GM19238 (cell line): Measurements from ENCODE around the gene PDGFC.

Experiments
- DNase-seq: peaks from one replicate; pipeline ENCODE4 v3.0.0; 2011; ENCODE audit warnings: low spot score; ENCODE audit not compliant: insufficient read length

PDGFC gene

DNA sequence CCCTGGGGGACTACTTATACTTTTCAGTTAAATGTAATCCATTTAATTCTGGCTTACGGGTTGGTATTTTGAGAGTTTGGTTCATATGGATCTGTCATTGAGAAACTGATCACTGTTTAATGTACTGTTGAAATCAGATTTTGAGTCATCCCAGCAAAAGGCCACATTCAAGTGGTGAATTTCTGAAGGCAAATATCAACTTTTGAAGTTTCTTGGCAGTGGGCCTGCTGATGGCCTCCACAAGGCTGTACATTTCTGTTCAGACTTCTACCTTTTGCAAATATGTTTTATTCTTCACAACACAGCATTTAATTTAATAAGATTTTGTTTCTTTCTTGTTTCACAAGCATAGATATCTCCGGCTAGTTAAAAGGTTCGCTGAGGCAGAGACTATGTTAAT is 138.7 kb downstream of the PDGFC start:
- no peak for DNase-seq

DNA sequence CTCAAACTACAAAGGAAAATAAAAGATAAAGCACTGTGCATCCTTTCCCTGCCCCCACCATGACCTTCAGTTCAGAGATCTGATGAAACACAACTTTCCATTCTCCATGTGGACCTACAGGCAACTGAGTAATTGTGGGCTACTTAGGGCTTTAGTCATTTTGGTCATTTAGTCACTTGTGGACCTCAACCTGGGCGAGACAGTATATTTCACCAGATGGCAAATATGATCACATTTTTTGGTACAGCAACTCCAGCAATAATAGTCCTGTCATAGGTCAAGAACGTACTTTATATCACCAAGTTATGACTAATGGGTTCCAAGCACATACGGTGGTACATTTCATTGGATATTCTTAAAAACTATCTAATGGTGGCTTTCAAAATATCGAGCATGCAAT is 141.2 kb downstream of the PDGFC start:
- DNase-seq, result no peak

DNA sequence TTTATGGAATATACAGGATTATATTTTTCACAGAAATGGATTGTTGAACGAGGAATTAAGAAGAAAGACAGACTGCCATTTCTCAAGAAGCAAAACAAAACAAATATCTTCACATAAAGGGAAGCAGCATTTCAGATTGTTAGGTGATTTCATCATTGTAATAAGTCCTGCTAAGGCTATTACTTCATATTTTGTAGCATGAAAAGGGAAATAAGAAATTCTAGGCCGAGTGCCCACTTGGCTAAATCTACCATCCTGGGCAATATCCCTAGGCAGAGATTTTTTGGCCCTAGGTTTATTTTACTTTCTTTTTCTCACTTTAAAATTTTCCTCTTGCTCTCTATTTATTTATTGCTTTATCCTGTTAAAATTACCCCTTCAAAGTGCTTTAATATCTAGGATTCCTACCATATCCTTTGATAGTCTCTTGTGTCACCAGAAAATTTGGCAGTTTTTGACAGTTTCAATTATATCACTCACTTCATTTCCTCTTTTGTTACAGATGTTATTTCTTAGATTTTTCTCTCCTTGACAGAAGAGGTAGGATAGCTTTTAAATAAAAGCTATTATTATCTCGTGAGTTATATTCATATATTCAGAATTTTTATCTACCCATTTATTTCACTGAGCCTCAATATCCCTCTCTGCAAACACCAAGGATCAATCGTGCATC is 142.3 kb downstream of the PDGFC start:
- DNase-seq, result no peak

DNA sequence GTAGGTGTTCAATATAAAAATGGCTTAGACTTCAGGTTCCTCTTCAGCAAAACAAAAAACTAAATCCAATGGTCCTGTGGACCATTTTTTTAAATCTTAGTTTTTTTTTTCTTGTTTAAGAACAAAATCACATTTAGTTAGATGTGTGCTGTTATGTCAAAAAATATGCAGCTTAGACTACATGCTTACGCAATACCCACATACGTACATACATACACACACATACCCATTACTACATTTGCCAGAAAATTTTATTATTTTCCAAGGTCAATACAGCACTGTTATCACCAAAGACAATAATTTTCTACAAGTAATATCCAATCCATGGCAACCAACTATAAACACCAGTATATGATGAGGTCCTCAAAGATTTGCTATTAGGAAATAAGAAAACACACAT is 144.1 kb downstream of the PDGFC start:
- DNase-seq, result no peak

DNA sequence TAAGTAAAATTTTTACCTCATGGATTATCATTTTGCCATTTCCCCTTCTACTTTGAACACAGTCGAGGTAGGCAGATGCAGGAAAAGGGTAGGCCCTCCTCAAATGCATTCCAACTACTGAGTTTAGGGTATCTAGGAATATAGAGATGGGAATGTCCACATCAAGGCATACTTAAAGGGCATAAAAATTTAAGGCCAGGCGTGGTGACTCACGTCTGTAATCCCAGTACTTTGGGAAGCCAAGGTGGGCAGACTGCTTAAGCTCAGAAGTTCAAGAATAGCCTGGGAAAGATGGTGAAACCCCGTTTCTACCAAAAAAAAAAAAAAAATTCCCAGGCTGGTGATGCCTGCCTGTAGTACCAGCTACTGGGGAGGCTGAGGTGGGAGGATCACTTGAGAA is 146.5 kb downstream of the PDGFC start:
- no peak for DNase-seq

DNA sequence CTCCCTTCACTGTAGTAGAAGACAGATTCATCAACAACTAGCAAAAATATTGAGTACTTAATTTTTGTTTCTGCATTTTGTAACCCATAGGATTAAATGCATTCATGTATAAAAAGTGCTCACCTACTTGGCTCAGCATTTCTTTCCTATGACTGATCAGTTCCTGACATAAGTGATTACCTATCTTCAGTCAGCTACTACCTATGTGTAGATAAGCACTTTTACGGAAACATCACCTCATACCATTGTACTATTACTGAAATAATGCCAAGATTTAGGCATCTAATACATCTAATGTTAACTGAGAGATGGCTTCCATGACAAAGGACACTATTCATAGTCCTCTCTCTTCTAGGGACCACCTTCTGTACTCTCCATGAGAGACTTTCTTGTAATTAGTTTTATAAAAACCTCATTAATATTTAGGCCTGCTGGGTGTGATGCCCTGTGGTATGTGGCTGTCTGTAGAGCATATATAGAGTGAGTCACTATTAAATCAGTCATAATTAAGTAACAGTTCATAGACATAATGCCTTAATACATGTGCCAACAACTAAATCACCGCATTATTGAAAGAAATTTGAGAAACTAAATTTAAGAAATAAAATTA is 147.0 kb downstream of the PDGFC start:
- no peak for DNase-seq

DNA sequence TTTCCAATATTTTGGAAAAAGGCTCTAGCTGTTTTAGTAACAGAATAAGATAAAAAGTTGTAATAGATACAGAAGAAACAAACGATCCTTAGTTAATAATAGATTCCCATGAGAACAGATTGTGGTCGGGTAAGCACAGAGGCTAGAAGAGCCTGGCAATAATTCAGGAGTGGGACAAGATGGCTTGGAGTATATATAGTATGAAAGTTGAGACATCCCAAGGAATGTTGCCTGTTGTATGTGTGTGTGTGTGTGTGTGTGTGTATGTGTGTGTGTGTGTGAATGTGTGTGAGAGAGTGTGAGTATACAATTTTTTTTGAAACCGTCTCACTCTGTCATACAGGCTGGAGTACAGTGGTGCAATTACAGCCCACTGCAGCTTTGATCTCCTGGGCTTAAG is 150.7 kb downstream of the PDGFC start:
- no peak for DNase-seq

DNA sequence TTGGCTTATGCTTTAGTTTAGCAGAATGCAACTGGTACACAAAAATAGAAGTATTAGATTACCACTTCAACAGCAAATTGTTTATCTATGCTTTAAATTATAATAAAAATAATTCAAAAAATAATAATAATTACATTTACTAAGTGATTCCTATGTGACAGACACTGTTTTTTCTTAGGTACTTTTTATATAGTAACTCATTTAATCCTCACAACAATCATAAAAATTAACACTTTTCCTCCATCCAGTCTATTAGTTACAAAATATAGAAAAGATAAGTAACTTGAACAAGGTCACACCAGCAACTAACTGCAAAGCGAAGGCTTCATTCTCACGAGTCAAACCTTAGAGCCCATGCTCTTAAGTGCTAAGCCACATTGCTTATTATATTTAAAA is 155.2 kb downstream of the PDGFC start:
- no peak for DNase-seq

DNA sequence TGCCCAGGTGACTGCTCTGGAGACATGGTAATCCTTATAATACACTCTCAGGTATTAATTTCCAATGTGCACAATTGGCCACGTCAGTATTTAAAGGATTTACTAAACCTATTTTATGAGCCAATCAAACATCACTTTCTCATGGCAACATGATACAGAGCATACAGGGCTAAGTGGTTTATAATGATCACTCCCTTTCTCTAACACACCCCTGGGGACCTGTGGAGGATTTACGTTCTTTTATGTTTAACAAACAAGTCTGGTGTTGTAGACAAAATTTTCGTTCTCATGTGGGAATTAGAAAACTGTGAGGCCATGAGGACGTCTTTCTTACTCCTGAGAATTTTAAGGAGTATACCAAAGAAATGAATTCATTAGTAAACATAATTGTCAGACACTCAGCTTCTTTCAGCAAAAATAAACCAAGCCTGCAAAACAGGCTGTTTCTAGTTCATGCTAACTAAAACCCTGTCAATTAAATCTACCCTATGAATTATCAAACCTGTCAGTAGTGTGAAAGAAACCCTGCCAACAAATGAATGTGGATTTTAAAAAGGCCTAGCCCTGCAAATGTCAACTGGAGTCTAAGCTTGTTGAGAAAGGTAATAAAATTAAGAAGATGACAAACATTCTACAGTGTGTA is 155.8 kb downstream of the PDGFC start:
- DNase-seq, result no peak

DNA sequence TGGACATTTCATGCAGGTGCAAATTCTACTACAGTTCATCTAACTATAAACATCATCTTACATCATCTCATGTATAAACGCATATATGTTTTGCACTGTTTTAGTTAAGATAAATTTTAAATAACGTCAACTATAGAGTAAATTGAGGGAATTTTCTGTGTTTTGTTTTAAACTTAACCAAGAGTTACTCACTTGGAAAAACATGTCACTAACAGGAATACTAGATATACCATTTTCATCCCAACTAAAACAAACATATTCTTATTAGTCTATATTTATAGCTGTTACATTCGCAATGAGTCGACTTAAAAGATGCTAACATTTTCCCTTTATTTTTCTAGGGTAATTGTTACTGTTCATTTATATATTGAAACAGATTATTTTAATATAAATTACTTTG is 159.6 kb downstream of the PDGFC start:
- DNase-seq, result no peak

DNA sequence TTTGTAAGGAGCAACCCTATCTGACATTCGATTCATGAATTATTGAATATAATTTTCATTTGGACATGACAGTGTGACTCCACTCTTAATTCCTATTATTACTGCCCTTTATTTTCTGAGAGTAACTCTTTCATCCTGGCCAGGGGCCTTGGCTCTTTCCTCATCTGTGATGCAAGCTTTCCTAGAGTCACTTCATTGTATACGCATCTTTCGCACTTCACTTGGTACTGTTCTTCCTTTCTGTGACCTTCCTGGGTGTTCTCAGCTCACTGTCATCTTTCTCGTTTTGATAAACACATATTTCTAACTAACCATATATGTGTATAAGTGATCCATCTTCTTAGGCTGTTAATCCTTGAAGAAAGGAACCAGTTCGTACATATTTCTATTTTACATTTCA is 160.3 kb downstream of the PDGFC start:
- no peak for DNase-seq

DNA sequence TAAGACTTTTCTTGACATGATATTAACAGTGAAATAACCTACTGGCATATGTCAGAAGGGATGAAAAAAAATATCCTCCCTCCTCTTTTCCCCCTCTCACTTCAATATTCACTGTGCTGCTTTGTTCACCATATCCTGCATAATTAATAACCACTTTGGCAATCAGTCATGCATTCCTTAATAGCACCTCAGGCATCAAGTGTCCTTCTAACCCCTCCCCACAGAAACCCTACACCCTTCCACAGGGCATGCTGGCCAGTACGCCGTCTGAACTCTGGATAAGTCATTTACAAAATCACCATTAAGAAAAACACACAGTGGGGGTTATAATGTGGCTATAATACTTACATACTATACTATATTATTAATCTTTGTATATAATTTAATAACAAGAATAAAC is 165.9 kb downstream of the PDGFC start:
- no peak for DNase-seq

DNA sequence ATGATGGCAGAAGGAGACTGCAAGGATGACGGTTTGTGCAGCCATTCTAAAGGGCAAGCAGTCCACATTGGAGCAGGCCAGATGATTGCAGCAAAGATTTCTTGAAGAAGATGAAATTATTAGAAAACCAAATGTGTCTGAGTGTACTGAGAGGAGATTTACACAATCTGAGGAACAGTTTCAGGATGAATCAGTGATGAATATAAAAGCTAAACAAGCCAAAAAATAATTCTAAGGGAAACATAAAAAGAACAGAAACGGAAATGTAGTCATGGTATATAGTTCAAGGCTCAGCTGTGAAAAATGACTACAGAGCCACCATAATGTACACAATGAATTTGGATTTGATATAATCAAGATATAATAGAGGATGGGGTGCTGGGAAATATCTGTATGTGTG is 168.5 kb downstream of the PDGFC start:
- DNase-seq, result no peak

DNA sequence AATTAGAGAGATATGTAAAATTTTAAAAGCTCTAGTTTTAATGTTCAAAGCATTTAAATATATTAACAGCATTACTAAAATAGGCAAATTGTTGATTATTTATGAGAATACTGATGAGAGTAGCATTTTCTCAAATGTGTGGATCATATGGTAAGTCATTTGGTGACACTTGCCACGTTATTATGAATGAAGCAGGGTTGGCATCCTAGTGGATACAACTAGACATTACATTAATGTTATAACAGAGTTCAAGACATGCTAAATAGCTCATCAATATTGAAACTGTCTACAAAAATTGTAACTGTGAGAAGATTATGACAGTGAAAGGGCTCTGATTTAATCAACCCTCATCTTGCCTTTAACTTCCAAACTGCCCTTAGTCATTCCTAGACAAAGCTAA is 171.1 kb downstream of the PDGFC start:
- no peak for DNase-seq

DNA sequence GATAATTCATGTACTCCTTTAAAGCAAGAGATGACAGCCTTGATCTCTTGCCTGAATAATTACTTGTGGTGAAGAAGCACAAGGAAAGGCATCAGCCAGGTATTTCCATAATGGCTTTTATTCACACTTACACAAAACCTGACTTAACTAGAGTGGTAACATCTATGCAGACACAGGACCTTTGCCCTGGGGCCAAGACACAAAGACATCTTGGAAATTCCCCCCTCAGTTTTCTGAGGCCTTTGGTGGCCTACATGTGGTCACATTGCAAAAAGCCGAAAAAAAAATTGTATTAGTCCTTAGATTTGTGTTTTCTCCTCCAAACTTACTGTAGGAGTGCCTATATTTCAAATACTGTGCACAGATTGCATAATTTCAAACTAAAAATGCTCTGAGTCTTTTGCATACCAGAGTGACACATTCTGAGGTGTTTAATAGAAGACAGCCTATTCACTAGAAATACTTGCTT is 172.4 kb downstream of the PDGFC start:
- DNase-seq, result no peak

DNA sequence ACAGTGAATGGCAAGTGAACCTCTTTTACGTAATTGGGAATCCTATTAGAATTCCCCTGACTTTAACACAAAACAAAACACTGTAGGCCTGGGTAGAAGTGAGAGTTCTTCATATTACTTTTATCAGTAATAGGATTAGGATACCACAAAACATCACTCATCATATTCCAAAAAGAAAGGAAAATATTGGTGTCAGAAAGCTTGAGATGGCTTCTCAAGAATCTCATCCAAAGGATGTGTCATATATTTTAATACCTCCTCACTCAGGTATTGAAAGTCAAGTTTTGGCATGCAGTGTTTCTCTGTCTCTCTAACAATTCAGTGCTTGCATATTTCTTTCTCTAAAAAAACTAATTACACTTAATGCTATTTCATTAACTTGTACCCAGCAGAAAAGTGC is 173.2 kb downstream of the PDGFC start:
- DNase-seq, result no peak

DNA sequence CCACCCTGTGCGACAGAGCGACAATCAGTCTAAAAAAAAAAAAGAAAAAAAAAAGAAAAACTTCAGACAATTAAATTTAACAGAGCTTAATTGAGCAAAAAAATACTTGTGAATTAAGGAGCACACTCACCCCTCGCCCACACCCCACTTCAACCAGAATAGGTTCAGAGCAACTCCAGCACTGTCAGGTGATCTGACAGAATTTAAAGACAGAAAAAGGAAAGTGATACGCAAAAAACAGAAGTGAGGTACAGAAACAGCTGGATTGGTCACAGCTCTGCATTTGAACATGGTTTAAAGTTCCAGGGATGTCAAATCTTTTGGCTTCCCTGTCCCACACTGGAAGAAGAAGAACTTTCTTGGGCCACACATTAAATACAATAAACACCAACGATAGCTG is 174.4 kb downstream of the PDGFC start:
- no peak for DNase-seq

DNA sequence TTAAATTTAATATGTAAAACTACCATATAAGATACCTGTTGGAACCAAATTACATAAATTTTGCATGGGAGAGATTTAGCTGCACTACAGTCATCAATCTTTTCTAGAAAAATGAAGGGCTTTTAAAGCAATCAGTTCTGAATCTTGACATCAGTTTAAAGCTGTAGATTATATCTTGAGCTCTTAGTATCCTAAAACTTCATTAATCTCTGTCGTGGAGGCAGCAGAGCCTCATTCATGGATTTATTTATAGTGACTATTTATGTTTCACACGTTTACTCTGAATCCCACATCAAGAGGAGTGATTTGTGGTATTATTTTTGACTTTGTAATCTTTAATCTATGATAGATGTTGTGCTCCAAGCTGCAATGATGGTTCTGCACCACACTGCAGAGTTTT is 175.9 kb downstream of the PDGFC start:
- DNase-seq, result no peak

DNA sequence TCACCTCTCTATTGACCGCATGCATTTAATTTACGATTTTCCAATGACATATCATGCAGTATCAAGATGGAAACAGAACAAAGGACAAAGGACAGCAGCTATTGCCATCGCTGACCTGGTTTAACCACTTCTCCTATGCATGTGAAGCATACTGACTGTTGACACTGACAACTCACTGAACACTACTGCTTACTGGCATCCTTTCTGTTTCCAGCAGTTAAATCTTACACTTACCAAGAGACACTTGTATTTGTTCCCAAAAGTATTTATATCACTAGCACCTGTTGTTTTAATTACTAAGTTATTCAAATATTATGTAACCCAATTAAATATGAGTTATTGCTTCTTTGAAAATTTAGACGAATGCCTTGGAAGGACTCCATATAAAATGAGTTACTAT is 176.7 kb downstream of the PDGFC start:
- no peak for DNase-seq

DNA sequence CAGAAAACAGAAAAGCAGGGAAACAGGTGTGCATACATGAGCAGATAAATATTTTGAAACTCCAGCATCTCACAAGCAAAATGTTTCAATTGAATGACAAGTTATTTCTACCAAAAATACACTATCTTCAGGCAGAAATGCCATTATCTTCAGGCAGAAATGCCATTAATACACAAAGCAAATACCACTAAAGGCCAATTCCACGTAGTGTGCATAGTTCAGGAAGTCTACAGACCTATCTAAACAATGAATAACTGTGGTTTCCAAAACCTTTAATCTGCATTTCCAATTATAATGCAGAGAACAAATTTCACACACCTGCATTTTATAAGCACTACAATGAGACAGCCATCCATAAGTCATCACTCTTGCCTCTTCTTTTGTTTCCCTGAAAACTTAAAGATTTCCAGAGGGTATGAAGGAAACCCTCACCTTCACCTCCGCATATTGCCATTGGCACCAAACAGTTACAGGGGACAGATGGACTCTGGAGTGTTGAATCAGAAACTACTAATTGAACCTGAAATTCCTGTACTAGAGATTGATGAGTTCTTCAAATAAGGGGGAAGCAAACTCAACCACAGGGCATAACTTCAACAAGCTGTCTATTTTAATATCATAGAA is 179.0 kb downstream of the PDGFC start:
- DNase-seq, result no peak

DNA sequence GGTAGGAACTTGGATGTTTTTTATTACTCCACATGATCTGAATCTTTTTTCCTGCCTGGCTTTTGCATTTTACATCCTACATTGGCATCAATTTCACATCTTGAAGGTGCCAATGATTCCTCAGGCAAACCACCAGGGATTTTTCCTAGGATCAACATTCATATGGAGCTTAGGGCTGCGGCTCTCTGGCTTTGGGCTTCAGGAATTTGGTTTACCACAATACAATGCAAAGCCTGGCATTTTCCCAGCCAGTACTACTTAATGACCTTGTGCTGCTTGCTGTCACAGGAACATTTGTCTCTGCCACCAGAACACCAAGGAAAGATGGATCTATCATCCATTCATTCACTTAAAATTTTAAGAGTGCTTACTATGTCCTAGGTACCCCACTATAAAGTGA is 180.7 kb downstream of the PDGFC start:
- no peak for DNase-seq

DNA sequence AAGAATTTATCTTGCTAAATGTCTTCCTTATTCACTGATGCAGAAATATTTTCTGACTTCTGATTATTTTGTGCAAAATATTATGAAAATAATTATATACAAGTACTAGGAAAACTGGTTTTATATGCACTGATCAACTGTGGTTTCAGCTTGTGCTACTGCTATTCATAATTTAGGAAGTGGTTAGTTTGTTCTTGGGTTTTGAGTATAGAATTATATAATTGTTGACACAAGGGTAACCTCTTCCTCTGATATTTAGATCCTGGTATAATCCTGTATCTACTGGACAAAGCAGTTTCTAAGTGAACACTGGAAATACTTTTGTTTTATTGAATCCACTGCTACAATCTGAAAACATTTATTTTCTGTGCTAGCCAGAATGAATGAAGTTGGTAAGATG is 182.8 kb downstream of the PDGFC start:
- no peak for DNase-seq

DNA sequence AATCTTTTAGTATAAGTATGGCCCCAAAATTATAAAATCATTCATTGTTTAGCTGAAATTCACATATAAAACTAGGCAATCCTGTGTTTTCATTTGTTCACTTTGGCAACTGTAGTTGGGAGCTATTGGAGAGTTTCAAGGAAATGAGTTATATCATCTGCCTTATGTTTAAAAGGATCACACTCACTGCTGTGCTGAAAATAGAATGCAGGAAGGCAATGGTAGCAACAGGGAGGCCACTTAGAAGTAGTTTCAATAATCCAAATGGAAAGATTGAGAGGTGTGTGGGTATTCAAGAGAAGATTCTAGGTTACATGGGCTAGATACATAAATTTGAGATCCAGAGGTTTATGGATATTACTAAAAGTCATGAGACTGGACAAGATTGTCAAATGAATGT is 184.9 kb downstream of the PDGFC start:
- DNase-seq, result no peak
